ENCODE measurements around the gene FOXL3.

Gene FOXL3

GRCh38 chr7:297611-298374, 7.8 kb downstream of the FOXL3 start:
- ATAC-seq (ENCODE audit: insufficient read depth, low read depth): no peak
- TF ChIP-seq CTCF (IDR thresholded peaks at IDR 0.05; ENCODE audit: borderline replicate concordance, extremely low read depth, low read length, poor library complexity, severe bottlenecking) (no peak), EZH2 (IDR thresholded peaks at IDR 0.05; ENCODE audit: borderline replicate concordance, low read depth, low read length, severe bottlenecking) (no peak)
- no peaks in the 10 kb centered on the region; the same call in 1 of the 2 replicates for H4K20me1 ChIP-seq (ENCODE audit: insufficient read depth, low read length)

GRCh38 chr7:298375-298702, 8.4 kb downstream of the FOXL3 start:
- no peaks in the 10 kb centered on the region; the same call in 1 of the 2 replicates for H4K20me1 ChIP-seq (ENCODE audit: insufficient read depth, low read length)
- TF ChIP-seq CTCF (IDR thresholded peaks at IDR 0.05; ENCODE audit: borderline replicate concordance, extremely low read depth, low read length, poor library complexity, severe bottlenecking) (no peak), EZH2 (IDR thresholded peaks at IDR 0.05; ENCODE audit: borderline replicate concordance, low read depth, low read length, severe bottlenecking) (no peak)
- H3K4me1 ChIP-seq (ENCODE audit: insufficient read depth, low read length): no peaks in the 10 kb centered on the region
- H2AFZ ChIP-seq (ENCODE audit: low read depth, low read length): no peak overlapping the region
- H3K36me3 ChIP-seq (ENCODE audit: insufficient read depth, low read length): no peaks in the 10 kb centered on the region
- no peaks in the 10 kb centered on the region for H3K9me3 ChIP-seq (ENCODE audit: insufficient read depth, low read length, severe bottlenecking)
- no peak overlapping the region for H3K4me2 ChIP-seq (ENCODE audit: insufficient read depth, low read length)
- no peak overlapping the region for H3K27ac ChIP-seq (ENCODE audit: low read length)
- no peak overlapping the region for H3K4me3 ChIP-seq (ENCODE audit: low read depth in 1 of 2, low read length in 2 of 2)
- H3K79me2 ChIP-seq (ENCODE audit: insufficient read depth, low read length): no peaks in the 10 kb centered on the region
- no peaks in the 10 kb centered on the region for H3K27me3 ChIP-seq (ENCODE audit: insufficient read depth, low read length, poor library complexity)
- ATAC-seq (ENCODE audit: insufficient read depth, low read depth): no peak
- no peak for DNase-seq
- H3K9ac ChIP-seq (ENCODE audit: low read depth, low read length): no peak overlapping the region

More at GRCh38 chr7:297611-298374, 7.8 kb downstream of the FOXL3 start:
- Histone ChIP-seq H3K4me1 (ENCODE audit: insufficient read depth, low read length) (no peaks in the 10 kb centered on the region), H3K4me3 (ENCODE audit: low read depth in 1 of 2, low read length in 2 of 2) (no peak overlapping the region), H2AFZ (ENCODE audit: low read depth, low read length) (no peak overlapping the region), H3K4me2 (ENCODE audit: insufficient read depth, low read length) (no peak overlapping the region), H3K79me2 (ENCODE audit: insufficient read depth, low read length) (no peaks in the 10 kb centered on the region), H3K9me3 (ENCODE audit: insufficient read depth, low read length, severe bottlenecking) (no peaks in the 10 kb centered on the region), H3K27me3 (ENCODE audit: insufficient read depth, low read length, poor library complexity) (no peaks in the 10 kb centered on the region), H3K36me3 (ENCODE audit: insufficient read depth, low read length) (no peaks in the 10 kb centered on the region), H3K9ac (ENCODE audit: low read depth, low read length) (no peak overlapping the region), H3K27ac (ENCODE audit: low read length) (no peak overlapping the region)
- DNase-seq: no peak

GRCh38 chr7:298743-299142, 8.8 kb downstream of the FOXL3 start:
- Histone ChIP-seq H3K9me3 (ENCODE audit: insufficient read depth, low read length, severe bottlenecking) (no peaks in the 10 kb centered on the region), H3K4me1 (ENCODE audit: insufficient read depth, low read length) (no peaks in the 10 kb centered on the region), H3K36me3 (ENCODE audit: insufficient read depth, low read length) (no peaks in the 10 kb centered on the region), H3K27me3 (ENCODE audit: insufficient read depth, low read length, poor library complexity) (no peaks in the 10 kb centered on the region), H3K79me2 (ENCODE audit: insufficient read depth, low read length) (no peaks in the 10 kb centered on the region), H3K4me3 (ENCODE audit: low read depth in 1 of 2, low read length in 2 of 2) (no peak overlapping the region), H3K9ac (ENCODE audit: low read depth, low read length) (no peak overlapping the region), H3K27ac (ENCODE audit: low read length) (no peak overlapping the region), H4K20me1 (ENCODE audit: insufficient read depth, low read length) (no peaks in the 10 kb centered on the region; the same call in 1 of the 2 replicates), H3K4me2 (ENCODE audit: insufficient read depth, low read length) (no peak overlapping the region), H2AFZ (ENCODE audit: low read depth, low read length) (no peak overlapping the region)
- DNase-seq (no peak), ATAC-seq (ENCODE audit: insufficient read depth, low read depth) (no peak)
- no peak for TF ChIP-seq EZH2 (IDR thresholded peaks at IDR 0.05; ENCODE audit: borderline replicate concordance, low read depth, low read length, severe bottlenecking)
- no peak for TF ChIP-seq CTCF (IDR thresholded peaks at IDR 0.05; ENCODE audit: borderline replicate concordance, extremely low read depth, low read length, poor library complexity, severe bottlenecking)
